HEK293T (cell line): ENCODE measurements around the gene CTTNBP2.

Source experiments
- BHLHE40 ChIP-seq: fragments of 450-650 bp; IDR thresholded peaks from 2 replicates; pipeline ENCODE4 v1.6.1; 2016; ENCODE audit warnings: mild to moderate bottlenecking, moderate library complexity, borderline replicate concordance
- FOXA1 ChIP-seq: fragments of 450-650 bp; IDR thresholded peaks from 2 replicates; pipeline ENCODE4 v1.6.1; 2016; ENCODE audit warnings: mild to moderate bottlenecking
- FOXK2 ChIP-seq: fragments of 450-650 bp; IDR thresholded peaks from 2 replicates; pipeline ENCODE4 v1.6.1; 2016; ENCODE audit warnings: mild to moderate bottlenecking
- HDGF ChIP-seq: fragments of 450-650 bp; IDR thresholded peaks from 2 replicates; pipeline ENCODE4 v1.6.1; 2017; ENCODE audit warnings: antibody characterized with exemption, borderline replicate concordance
- SP1 ChIP-seq: fragments of 450-650 bp; IDR thresholded peaks from 2 replicates; pipeline ENCODE4 v1.6.1; 2017
- TARDBP ChIP-seq: fragments of 450-650 bp; IDR thresholded peaks from 2 replicates; pipeline ENCODE4 v1.6.1; 2016

GRCh38 chr7:117739085-117739484 lies 134.2 kb downstream of the CTTNBP2 start:
- TF ChIP-seq TARDBP (no peak), FOXA1 (no peak), SP1 (no peak), FOXK2 (no peak), BHLHE40 (no peak), HDGF (no peak)
